Mammary microvascular endothelial cell (primary cell): ENCODE data around the gene PPIA. TPM values are rescaled to one million over a fixed set of nuclear protein-coding genes. Genes with fewer than 3 reads are reported as not detected.

Experiments
- total RNA-seq: library from RNA; depleted of rRNA; stranded (reverse); fragments of >200 nt; gene quantifications from 2 replicates; pipeline ENCODE4 v1.2.3, GENCODE V29; 2015

The PPIA gene
- 5,102 and 5,188 TPM in 2 replicates for total RNA-seq

GRCh38 chr7:44796504-44797328 lies at the start of gene PPIA:
TSS of gene PPIA (plus strand) at chr7:44796681. CDS start at chr7:44796725, 44 bp downstream.

DNA sequence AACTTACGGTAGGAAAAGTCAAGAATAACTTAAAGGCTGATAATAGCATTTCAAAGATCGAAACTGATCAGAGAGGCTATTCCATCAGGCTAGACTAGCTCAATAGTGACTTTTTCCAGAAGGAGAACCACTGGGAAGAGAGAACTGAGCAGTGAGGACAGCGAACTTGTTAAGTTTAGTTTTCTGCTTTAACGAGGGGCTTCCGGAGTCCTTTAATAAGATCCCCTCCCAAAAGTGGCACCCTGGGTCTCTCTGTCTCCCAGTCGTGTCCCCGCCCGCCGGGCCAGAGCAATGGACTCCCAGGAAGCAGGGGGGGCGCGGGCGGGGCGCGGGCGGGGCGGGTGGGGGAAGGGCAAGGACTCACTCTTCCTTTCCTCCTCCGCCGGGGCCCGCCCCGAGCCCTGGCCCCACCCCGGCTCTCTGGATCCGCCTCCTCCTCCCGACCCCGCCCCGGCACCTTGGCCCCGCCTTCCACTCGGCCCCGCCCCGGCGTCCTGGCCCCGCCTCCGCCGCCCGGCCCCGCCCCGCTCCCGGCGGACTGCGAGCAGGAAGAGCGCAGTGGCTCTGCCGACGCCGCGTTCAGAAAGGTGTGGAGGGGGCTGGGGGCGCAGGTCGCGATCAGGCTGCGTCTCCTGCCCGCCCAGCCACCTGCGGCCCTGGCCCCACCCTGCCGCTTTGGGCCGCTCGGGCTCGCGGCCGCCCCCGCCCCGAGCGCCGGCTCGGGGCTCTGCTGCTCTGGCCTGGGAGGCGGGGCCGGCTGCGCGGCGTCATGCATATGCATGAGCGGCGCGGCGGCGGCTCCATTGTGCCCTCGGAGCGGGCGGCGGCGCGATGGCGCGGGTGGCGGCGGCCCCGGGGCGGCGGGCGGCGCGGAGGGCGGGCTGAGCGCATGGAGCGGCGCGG lies 48.2 kb upstream of the PPIA start, which contains the start of gene ZMIZ2:
Gene ZMIZ2, plus strand, starts transcription at position 803 of the 903 bp plus-strand sequence. CDS start 7,403 bp downstream, outside the sequence.

DNA sequence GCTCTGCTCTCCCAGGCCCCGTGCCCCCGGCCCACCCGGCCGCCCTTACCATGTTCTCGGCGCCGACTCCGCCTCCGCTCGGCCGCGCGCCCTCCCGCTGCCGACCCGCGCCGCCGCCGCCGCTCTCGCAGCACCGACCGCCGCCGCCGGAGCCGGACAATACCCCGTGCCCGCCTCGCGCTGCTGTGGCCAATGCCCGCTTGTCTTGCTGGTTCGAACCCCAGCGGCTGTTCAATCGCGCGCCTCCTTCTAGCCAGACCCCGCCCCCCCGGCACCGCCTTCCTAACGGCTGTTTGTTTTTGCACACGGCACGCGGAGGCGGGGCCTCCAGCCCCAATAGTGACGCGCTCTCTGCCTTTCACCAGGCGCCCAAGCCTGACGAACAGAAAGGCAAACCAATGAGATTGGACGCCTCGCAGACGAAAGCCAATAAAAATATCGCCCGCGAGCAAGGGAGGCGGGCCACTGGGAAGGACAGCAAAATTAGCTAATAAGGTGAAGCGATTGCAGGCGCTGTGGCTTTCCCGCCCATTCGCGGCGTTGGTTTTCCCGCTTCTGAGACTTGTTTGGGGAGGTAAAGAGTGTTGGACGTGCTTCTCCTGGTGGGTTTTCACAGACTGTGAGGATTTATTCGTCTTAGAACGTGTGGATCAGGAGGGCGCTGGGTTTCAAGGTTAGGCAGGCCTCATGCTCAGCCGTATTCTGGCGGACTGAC lies 51.6 kb downstream of the PPIA start, which contains the start of gene H2AZ2:
Gene H2AZ2, minus strand, starts transcription at position 168 of the 715 bp plus-strand sequence. Its CDS starts 116 bp downstream, at position 52.

Other genes with a start within 250 kb of the PPIA start
- 74.0 and 77.9 TPM in 2 replicates for gene DDX56, start 222.8 kb upstream of the PPIA start, total RNA-seq
- 97.1 and 97.9 TPM in 2 replicates for gene TMED4, start 214.4 kb upstream of the PPIA start, total RNA-seq
- 102 and 109 TPM in 2 replicates for gene OGDH, start 190.1 kb upstream of the PPIA start, total RNA-seq
- gene ZMIZ2, start 47.8 kb upstream of the PPIA start, total RNA-seq: 14.9 and 21.5 TPM in 2 replicates
- gene H2AZ2, start 51.4 kb downstream of the PPIA start, total RNA-seq: 204 and 221 TPM in 2 replicates
- gene PURB, start 88.8 kb downstream of the PPIA start, total RNA-seq: 10.8 and 11.5 TPM in 2 replicates
- gene MYO1G, start 182.3 kb downstream of the PPIA start, total RNA-seq: under 0.01 and 0.25 TPM in 2 replicates
- gene CCM2, start 203.5 kb downstream of the PPIA start, total RNA-seq: 60.4 and 65.9 TPM in 2 replicates